ENCODE results near the gene CHST1.

Gene CHST1

DNA sequence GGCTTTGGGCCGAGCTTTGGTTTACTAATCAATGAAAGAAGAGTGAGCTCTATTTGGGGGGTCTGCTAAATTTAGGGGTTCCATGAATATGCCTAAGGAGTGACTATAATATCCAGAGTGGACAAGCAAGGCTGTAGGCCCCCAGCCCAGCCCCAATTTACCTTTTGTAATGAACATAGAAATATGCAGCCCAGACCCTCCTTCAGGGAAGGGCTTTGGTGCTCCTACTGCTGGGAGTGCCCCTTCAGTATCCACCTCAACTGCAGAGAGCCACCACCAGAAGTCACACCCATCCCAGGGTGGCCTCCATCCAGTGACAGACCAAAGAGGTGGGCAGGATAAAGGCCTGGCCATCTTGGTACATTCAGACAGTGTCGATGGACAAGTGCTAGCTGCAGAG lies 43.1 kb downstream of the CHST1 start:
- no peaks in the 10 kb centered on the region for H3K36me3 ChIP-seq (ENCODE audit: insufficient read depth, low read length)
- no peaks in the 10 kb centered on the region for H3K4me1 ChIP-seq (ENCODE audit: insufficient read depth, low read length)
- no peak overlapping the region for H3K9ac ChIP-seq (ENCODE audit: low read length)
- H3K27me3 ChIP-seq (ENCODE audit: control insufficient read depth in 1 of 2, insufficient read depth in 2 of 2, low read length in 2 of 2): no peaks in the 10 kb centered on the region
- H3K9me3 ChIP-seq (ENCODE audit: low read length): peaks cover 7% of the 10 kb centered on the region
- H3K4me3 ChIP-seq (ENCODE audit: low read depth in 1 of 2, low read length in 2 of 2): no peak overlapping the region
- H3K27ac ChIP-seq (ENCODE audit: low read depth, low read length): no peak overlapping the region

DNA sequence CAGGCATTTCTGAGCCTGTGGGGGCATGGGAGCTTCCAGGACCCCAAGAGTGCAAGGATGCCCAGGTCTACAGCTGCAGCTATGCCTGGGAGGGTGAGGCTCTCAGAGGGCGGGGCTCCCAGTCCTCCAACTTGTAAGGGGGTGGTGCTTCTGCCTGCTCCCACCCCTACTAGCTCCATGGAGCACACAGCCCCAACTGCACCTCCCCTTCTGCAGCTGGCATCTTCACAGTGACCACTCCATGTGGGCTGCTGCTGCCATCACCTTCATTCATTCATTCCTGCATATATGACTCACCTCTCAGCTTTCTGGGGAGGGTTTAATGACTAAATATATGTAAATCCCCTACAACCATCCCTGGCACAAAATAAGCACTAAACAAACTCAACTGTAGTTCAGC lies 43.8 kb downstream of the CHST1 start:
- H3K4me3 ChIP-seq (ENCODE audit: low read depth in 1 of 2, low read length in 2 of 2): no peak overlapping the region
- no peak overlapping the region for H3K27ac ChIP-seq (ENCODE audit: low read depth, low read length)
- H3K4me1 ChIP-seq (ENCODE audit: insufficient read depth, low read length): no peaks in the 10 kb centered on the region
- peaks cover 7% of the 10 kb centered on the region for H3K9me3 ChIP-seq (ENCODE audit: low read length)
- H3K9ac ChIP-seq (ENCODE audit: low read length): no peak overlapping the region
- no peaks in the 10 kb centered on the region for H3K36me3 ChIP-seq (ENCODE audit: insufficient read depth, low read length)
- H3K27me3 ChIP-seq (ENCODE audit: control insufficient read depth in 1 of 2, insufficient read depth in 2 of 2, low read length in 2 of 2): no peaks in the 10 kb centered on the region

GRCh38 chr11:45620243-45620642 lies 45.2 kb downstream of the CHST1 start:
- Histone ChIP-seq H3K36me3 (ENCODE audit: insufficient read depth, low read length) (no peaks in the 10 kb centered on the region), H3K27me3 (ENCODE audit: control insufficient read depth in 1 of 2, insufficient read depth in 2 of 2, low read length in 2 of 2) (no peaks in the 10 kb centered on the region), H3K9me3 (ENCODE audit: low read length) (peaks cover 7% of the 10 kb centered on the region), H3K4me1 (ENCODE audit: insufficient read depth, low read length) (no peaks in the 10 kb centered on the region), H3K27ac (ENCODE audit: low read depth, low read length) (no peak overlapping the region), H3K4me3 (ENCODE audit: low read depth in 1 of 2, low read length in 2 of 2) (no peak overlapping the region), H3K9ac (ENCODE audit: low read length) (no peak overlapping the region)

- H3K4me1 ChIP-seq (ENCODE audit: insufficient read depth, low read length): no peaks in the 10 kb centered on the region
Observed at GRCh38 chr11:45618897-45619296, 46.5 kb downstream of the CHST1 start.

DNA sequence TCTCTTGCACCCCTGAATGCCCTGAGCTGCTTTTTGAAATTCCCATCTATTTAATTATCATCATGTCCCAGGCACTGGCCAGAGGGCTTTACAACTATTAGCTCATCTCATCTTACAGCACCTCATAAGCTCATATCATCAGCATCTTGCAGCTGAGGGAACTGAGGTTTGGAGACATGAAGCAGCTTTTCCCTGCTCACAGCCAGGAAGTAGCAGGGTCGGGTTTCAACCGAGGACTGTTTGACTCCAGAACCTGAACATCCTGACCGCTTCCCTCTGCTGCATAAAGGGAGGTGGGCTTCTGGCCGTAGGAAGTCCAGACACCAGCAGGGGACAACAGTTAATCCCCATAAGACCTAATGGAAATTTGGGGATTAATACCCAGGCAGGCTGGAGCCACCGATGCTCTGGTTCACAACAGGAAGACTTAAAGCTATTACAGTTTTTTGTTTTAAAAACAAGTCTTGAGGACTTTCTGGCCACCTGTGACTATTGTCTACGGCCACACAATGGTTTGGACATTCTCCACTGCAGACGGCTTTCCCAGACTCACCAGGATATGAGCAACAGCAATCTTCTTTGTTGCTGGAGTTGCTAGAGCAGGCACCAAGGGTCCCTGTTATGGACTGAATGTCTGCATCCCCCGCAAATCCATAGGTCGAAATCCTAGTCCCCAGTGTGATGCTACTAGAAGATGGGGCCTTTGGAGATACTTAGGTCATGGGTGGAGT lies 47.4 kb downstream of the CHST1 start:
- Histone ChIP-seq H3K27me3 (ENCODE audit: control insufficient read depth in 1 of 2, insufficient read depth in 2 of 2, low read length in 2 of 2) (no peaks in the 10 kb centered on the region), H3K27ac (ENCODE audit: low read depth, low read length) (no peak overlapping the region), H3K36me3 (ENCODE audit: insufficient read depth, low read length) (no peaks in the 10 kb centered on the region), H3K4me3 (ENCODE audit: low read depth in 1 of 2, low read length in 2 of 2) (no peak overlapping the region), H3K4me1 (ENCODE audit: insufficient read depth, low read length) (no peaks in the 10 kb centered on the region), H3K9ac (ENCODE audit: low read length) (no peak overlapping the region), H3K9me3 (ENCODE audit: low read length) (peaks cover 7% of the 10 kb centered on the region)

More at GRCh38 chr11:45618897-45619296, 46.5 kb downstream of the CHST1 start:
- no peaks in the 10 kb centered on the region for H3K36me3 ChIP-seq (ENCODE audit: insufficient read depth, low read length)
- no peak overlapping the region for H3K27ac ChIP-seq (ENCODE audit: low read depth, low read length)
- H3K9ac ChIP-seq (ENCODE audit: low read length): no peak overlapping the region
- H3K9me3 ChIP-seq (ENCODE audit: low read length): peaks cover 7% of the 10 kb centered on the region
- H3K4me3 ChIP-seq (ENCODE audit: low read depth in 1 of 2, low read length in 2 of 2): no peak overlapping the region
- no peaks in the 10 kb centered on the region for H3K27me3 ChIP-seq (ENCODE audit: control insufficient read depth in 1 of 2, insufficient read depth in 2 of 2, low read length in 2 of 2)

DNA sequence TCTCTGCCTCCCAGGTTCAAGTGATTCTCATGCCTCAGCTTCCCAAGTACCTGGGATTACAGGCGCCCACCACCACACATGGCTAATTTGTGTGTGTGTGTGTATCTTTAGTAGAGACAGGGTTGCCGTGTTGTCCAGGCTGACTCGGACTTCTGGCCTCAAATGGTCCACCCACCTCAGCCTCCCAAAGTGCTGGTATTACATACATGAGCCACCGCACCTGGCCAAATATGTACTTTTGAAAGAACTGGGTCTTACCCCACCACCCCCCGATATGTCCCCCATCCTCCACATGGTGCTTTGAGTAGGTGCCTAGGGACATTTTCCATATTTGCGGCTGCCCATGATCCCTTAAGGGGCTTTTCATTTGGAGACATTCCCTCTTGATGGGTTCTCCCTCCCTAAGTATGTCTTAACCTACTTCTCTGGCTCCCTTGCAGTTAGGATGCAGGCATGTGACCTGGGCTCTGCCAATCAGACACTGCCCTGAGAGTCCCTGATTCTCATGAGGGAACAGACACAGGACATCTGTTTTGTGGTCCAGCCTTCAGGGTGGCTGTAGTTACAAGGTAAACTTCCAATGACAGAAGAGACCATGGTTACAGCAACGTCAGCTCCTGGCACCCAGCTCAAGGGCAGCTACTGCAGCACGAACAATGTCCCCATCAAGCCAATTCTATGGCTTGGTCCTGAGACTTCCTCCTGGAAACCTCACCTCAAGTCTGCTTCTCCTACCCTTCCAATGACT lies 48.4 kb downstream of the CHST1 start:
- Histone ChIP-seq H3K36me3 (ENCODE audit: insufficient read depth, low read length) (no peaks in the 10 kb centered on the region), H3K9ac (ENCODE audit: low read length) (no peak overlapping the region), H3K9me3 (ENCODE audit: low read length) (peaks cover 7% of the 10 kb centered on the region), H3K27ac (ENCODE audit: low read depth, low read length) (no peak overlapping the region), H3K4me3 (ENCODE audit: low read depth in 1 of 2, low read length in 2 of 2) (no peak overlapping the region), H3K27me3 (ENCODE audit: control insufficient read depth in 1 of 2, insufficient read depth in 2 of 2, low read length in 2 of 2) (no peaks in the 10 kb centered on the region), H3K4me1 (ENCODE audit: insufficient read depth, low read length) (no peaks in the 10 kb centered on the region)

- no peak overlapping the region for H3K9ac ChIP-seq (ENCODE audit: low read length)
- no peak overlapping the region for H3K27ac ChIP-seq (ENCODE audit: low read depth, low read length)
- peaks cover under 1% of the 10 kb centered on the region for H3K9me3 ChIP-seq (ENCODE audit: low read length)
- H3K36me3 ChIP-seq (ENCODE audit: insufficient read depth, low read length): no peaks in the 10 kb centered on the region
- no peaks in the 10 kb centered on the region for H3K4me1 ChIP-seq (ENCODE audit: insufficient read depth, low read length)
- no peak overlapping the region for H3K4me3 ChIP-seq (ENCODE audit: low read depth in 1 of 2, low read length in 2 of 2)
- H3K27me3 ChIP-seq (ENCODE audit: control insufficient read depth in 1 of 2, insufficient read depth in 2 of 2, low read length in 2 of 2): no peaks in the 10 kb centered on the region
Observed at GRCh38 chr11:45615182-45615792, 50.1 kb downstream of the CHST1 start.

- Histone ChIP-seq H3K27ac (ENCODE audit: low read depth, low read length) (no peak overlapping the region), H3K27me3 (ENCODE audit: control insufficient read depth in 1 of 2, insufficient read depth in 2 of 2, low read length in 2 of 2) (no peaks in the 10 kb centered on the region), H3K9ac (ENCODE audit: low read length) (no peak overlapping the region), H3K36me3 (ENCODE audit: insufficient read depth, low read length) (no peaks in the 10 kb centered on the region), H3K4me3 (ENCODE audit: low read depth in 1 of 2, low read length in 2 of 2) (no peak overlapping the region), H3K9me3 (ENCODE audit: low read length) (no peaks in the 10 kb centered on the region), H3K4me1 (ENCODE audit: insufficient read depth, low read length) (no peaks in the 10 kb centered on the region)
Observed at GRCh38 chr11:45614196-45614828, 51.1 kb downstream of the CHST1 start.

- Histone ChIP-seq H3K4me1 (ENCODE audit: insufficient read depth, low read length) (no peaks in the 10 kb centered on the region), H3K27ac (ENCODE audit: low read depth, low read length) (no peak overlapping the region), H3K27me3 (ENCODE audit: control insufficient read depth in 1 of 2, insufficient read depth in 2 of 2, low read length in 2 of 2) (no peaks in the 10 kb centered on the region), H3K36me3 (ENCODE audit: insufficient read depth, low read length) (no peaks in the 10 kb centered on the region), H3K4me3 (ENCODE audit: low read depth in 1 of 2, low read length in 2 of 2) (no peak overlapping the region), H3K9me3 (ENCODE audit: low read length) (no peaks in the 10 kb centered on the region), H3K9ac (ENCODE audit: low read length) (no peak overlapping the region)
Observed at GRCh38 chr11:45610627-45611026, 54.8 kb downstream of the CHST1 start.

DNA sequence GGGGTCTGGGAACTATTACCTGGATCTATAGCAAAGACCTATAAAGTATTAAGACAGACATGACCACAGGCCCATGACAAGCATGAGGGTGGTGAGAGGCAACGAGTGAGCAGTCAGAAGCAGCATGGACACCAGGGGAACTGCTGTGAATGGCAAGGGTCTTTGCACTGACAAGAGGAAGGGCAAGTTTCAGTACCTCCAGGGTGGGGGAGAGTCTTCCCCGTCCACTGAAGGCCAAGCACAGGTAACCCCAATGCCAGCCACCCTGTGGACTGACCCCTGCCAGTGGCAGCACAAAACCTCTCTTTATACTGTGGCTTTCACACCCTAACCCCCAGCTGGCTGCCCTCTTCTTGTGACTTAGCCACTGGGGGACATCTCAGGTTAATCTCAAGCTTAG lies 55.5 kb downstream of the CHST1 start:
- Histone ChIP-seq H3K4me3 (ENCODE audit: low read depth in 1 of 2, low read length in 2 of 2) (no peak overlapping the region), H3K27ac (ENCODE audit: low read depth, low read length) (no peak overlapping the region)

DNA sequence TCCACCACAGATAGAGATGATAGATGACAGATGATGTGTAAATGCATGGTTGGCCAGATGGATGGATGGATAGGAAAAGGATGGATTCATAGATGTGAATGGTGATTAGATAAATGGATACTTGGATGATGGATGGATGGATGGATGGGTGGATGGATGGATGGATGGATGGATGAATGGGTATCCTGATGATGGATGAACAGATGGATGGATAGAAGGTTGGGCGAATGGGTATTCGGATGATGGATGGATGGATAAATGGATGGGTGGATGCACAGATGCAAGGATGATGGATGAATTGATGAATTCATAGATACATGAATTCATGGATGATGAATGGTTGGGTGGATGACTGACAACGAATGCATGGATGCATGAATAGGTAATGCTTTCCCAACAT lies 56.1 kb downstream of the CHST1 start:
- no peaks in the 10 kb centered on the region for H3K4me1 ChIP-seq (ENCODE audit: insufficient read depth, low read length)
- no peak overlapping the region for H3K27ac ChIP-seq (ENCODE audit: low read depth, low read length)
- no peaks in the 10 kb centered on the region for H3K9me3 ChIP-seq (ENCODE audit: low read length)
- no peaks in the 10 kb centered on the region for H3K36me3 ChIP-seq (ENCODE audit: insufficient read depth, low read length)
- H3K4me3 ChIP-seq (ENCODE audit: low read depth in 1 of 2, low read length in 2 of 2): no peak overlapping the region
- no peaks in the 10 kb centered on the region for H3K27me3 ChIP-seq (ENCODE audit: control insufficient read depth in 1 of 2, insufficient read depth in 2 of 2, low read length in 2 of 2)
- H3K9ac ChIP-seq (ENCODE audit: low read length): no peak overlapping the region

More for the DNA sequence above, 55.5 kb downstream of the CHST1 start:
- H3K9me3 ChIP-seq (ENCODE audit: low read length): no peaks in the 10 kb centered on the region
- no peaks in the 10 kb centered on the region for H3K36me3 ChIP-seq (ENCODE audit: insufficient read depth, low read length)
- H3K27me3 ChIP-seq (ENCODE audit: control insufficient read depth in 1 of 2, insufficient read depth in 2 of 2, low read length in 2 of 2): no peaks in the 10 kb centered on the region
- no peak overlapping the region for H3K9ac ChIP-seq (ENCODE audit: low read length)
- no peaks in the 10 kb centered on the region for H3K4me1 ChIP-seq (ENCODE audit: insufficient read depth, low read length)

All from muscle layer of colon (tissue), 2 donors.